HG02973 (cell line): ENCODE measurements around the gene DESI2.

Source experiments
- ATAC-seq: cut with Tn5 transposase; IDR thresholded peaks from one replicate; pipeline ENCODE4 v1.9.1; 2021; ENCODE audit warnings: moderate library complexity; ENCODE audit not compliant: unreplicated experiment

The DESI2 gene

DNA sequence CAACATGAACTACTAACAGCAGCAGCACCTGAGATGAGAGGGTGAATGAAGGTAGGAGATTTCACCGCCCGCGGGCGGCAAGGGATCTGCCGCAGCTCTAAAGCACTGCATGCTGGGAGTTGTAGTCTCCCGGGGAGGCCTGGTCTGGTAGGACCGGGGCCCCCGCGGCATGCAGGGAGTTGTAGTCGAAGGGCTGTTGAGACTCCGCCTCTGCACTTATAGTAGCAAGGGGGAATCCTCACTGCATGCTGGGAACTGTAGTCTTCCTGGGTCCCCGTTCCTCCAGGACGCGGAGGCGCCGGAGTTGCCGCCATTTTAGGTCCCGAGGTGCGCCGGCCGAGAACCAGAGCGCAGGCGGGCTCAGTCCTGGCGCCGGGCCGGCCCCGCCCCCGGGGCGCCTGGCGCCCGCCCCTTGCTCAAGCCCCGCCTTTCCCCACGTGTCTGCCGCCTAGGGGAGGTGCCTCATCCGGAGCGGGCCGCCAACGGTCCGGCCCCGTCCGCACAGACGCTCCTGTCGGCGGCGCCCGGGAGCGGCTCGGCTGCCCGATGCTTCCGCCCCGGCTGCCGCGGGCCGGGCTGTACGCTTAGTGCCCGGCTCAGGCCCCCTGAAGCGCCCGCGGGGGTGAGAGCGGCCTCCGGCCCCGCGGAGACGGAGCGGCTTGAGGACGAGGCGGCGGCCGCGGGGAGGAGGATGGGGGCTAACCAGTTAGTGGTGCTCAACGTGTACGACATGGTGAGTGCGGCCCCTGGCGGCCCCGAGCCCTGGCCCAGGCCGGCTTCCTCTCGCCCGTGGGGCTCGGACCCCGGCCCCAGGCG lies at the start of gene DESI2:
Gene DESI2, plus strand, starts transcription at position 504 of the 816 bp plus-strand sequence. Its CDS starts 188 bp downstream, at position 692.
- peak; percentile 96 for ATAC-seq

DNA sequence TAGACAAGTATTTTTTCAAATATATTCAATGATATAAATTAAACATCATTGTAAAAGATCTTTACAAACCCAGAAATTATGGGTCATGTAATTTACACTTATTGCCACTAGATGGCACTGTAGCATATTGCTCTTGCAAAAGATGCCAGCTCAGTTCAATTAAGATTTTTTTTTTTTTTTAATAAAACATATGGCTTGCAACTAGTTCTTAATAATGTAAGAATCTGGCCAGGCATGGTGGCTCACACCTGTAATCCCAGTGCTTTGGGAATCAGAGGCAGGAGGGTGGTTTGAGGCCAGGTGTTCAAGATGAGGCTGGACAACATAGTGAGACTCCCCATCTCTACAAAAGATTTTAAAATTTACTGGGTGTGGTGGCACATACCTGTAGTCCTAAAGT lies 49.4 kb upstream of the DESI2 start:
- ATAC-seq: no peak

- no peak for ATAC-seq
These were observed 47.0 kb upstream of the DESI2 start for GRCh38 chr1:244605835-244606370.

DNA sequence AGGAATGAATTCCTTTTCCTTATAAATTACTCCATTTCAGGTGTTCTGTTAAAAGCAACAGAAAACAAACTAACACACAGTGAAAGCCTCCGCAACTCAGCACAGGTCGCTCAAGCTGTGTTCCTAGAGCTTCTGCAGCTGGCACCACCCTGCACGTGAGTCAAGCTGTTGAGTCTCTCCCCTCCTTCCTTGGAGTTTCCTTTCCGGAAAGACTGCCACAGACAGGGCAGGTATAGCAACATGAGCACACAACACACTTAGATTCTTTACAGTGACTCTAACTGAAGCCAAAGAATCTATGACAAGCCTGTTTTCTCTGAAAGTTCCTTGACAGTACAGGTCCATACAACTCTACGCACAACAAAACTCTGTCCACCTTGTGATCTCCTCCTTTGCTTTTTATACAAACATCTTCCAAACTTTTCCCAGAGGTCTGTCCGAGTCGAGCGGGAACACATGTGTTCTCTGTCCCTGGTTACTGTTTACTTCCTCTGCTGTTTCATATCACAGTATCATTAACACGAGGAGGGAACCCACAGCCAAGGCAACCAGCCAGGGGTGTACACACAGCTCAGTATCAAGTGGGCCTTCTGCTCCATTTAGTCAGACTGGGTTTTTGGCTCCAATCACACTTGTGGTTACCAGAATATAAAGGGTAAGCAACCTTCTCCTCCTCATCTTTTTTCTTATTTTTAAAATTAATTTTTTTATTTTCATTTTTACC lies 38.7 kb upstream of the DESI2 start:
- no peak for ATAC-seq

DNA sequence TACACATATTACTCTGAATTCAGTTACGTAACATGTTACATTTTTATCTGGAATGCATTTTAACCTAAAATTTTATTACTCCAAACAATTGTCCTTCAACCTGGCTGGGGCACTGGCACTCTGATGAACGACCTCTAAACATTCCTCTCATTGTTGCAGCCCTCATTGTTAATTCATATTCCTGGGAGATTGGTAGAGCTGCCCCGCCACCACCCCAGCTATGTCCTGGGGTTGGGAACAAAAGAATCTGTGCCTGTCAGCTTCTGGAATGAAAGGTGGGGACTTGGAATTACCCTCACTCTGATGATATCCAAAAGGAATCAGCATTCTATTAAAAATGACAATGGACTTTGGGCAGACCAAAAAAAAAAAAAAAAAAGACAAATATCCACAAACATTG lies 38.0 kb upstream of the DESI2 start:
- ATAC-seq: no peak

GRCh38 chr1:244615301-244615700 lies 37.6 kb upstream of the DESI2 start:
- no peak for ATAC-seq

DNA sequence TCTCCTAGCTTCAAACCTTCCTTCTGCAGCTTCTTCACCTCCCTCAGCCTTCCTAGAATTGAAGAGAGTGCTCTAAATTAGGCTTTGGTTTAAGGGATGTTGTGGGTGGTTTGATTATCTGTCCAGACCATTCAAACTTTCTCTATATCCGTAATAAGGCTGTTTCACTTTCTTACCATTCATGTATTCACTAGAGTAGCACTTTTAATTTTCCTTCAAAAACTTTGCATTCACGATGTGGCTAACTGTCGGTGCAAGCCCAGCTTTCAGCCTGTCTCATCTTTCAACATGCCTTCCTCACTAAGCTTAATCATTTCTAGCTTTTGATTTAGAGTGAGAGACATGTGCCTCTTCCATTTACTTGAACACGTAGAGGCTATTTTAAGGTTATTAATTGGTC lies 26.2 kb upstream of the DESI2 start:
- no peak for ATAC-seq

DNA sequence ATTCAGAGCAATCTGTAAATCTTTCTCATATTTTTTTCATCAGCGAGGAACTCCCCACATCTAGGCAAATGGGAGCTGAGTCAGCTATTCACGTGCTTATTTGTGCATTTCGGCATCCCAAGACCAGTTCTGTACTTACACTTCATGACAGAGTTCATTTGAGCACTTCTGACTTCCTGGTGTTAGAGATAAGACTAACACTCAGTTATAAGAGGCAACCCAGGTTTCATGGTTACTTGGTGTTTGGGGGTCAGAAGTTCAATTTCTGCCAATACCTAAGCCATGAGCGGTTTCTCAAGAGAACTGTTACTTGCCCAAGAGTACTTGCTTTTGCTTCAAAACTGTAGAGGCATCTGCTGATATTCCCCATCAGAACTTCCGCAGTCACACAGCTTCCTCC lies 24.1 kb upstream of the DESI2 start:
- no peak for ATAC-seq

DNA sequence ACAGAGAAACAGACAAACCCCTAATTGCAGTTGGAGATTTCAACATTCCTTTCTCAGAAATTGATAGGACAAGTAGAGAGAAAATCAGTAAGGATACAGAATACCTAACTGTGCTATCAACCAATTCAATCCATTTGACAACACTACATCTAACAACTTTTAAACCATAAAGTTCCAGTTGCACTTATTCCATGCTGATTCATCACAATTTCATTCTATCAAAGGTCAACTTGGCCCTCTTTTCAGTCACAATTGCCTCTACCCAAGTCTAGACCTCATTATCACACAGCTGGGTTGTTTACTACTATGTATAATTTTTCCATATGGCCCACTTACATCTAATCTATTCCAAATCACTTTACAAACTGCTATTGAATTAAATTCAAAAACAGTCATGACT lies 19.8 kb upstream of the DESI2 start:
- ATAC-seq: no peak

- no peak for ATAC-seq
These were observed 18.4 kb upstream of the DESI2 start for GRCh38 chr1:244634546-244634945.

DNA sequence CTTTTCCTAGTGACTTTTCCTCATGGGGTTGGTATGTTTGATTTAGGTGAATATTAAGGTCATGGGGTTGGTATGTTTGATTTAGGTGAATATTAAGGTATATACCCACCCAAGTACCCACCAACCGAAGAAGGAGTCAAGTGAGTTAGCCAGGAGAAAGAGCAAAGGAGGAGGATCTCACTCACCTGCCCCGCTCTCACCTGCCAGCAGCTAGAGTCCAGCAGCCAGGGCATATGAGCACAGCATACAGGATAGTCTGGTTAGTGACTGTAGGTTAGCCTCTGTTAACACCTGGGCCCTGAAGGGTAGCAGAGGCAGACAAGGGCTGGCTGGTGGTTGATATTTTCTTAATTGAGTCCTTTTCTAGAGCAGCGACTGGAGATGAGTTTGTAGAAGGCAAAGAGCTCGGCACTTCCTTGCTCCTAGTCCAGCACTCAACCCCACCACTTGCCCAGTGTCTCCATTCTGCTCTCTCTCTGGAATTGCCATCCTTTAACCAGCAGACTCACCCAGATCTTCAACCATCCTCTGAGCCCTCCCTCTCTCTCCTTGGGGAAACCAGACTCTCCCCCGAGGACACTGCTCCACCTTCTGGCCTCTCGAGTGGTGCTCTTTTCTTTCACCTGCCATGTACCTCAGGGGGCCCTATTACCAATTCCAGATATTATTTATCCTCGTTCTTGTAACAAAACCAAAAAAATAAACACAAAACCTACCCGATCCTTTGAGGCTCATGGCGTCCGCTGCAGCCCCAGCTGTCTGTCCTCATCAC lies 16.3 kb upstream of the DESI2 start:
- no peak for ATAC-seq

- ATAC-seq: no peak
These were observed 13.4 kb upstream of the DESI2 start for GRCh38 chr1:244639561-244639960.

DNA sequence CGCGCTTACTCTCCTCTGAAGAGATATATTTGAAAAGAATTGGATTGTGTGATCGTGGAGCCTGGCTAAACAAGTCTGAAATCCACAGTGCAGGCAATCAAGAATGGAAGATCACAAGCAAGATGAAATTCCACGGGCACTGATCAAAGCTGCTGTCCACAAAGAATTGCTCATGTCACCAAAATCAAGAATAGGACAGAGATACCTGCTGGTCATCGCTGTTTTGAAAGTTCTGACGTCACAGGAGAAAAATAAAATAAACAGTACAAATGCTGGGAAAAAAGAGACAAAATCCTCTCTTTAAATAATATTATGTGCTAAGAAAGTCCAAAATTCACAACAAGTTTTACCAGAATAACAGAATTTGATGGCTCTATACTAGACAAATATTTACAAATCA lies 12.0 kb upstream of the DESI2 start:
- no peak for ATAC-seq

- no peak for ATAC-seq
These were observed 10.4 kb upstream of the DESI2 start for GRCh38 chr1:244642526-244642925.

DNA sequence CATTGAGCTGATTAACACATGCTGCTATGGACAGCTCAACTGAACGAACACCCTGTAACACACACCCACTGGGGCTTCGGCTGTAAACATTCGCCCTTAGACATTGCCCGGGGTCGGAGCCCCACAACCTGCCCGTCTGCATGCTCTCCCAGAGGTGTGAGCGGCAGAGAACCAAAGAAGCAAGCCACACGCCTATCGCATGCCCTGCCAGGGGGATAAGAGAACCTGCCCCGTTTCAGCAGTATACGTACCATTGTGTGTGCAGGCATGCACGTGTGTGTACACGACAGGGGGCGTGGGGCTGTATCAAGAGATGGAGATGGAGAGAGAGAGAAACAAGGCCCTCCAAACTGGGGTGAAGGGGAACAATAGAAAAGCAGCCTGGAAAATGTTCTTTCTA lies 9.9 kb upstream of the DESI2 start:
- ATAC-seq: no peak

GRCh38 chr1:244645414-244645813 lies 7.5 kb upstream of the DESI2 start:
- no peak for ATAC-seq

GRCh38 chr1:244645890-244646289 lies 7.0 kb upstream of the DESI2 start:
- no peak for ATAC-seq

- ATAC-seq: no peak
These were observed 5.1 kb upstream of the DESI2 start for GRCh38 chr1:244647819-244648218.

DNA sequence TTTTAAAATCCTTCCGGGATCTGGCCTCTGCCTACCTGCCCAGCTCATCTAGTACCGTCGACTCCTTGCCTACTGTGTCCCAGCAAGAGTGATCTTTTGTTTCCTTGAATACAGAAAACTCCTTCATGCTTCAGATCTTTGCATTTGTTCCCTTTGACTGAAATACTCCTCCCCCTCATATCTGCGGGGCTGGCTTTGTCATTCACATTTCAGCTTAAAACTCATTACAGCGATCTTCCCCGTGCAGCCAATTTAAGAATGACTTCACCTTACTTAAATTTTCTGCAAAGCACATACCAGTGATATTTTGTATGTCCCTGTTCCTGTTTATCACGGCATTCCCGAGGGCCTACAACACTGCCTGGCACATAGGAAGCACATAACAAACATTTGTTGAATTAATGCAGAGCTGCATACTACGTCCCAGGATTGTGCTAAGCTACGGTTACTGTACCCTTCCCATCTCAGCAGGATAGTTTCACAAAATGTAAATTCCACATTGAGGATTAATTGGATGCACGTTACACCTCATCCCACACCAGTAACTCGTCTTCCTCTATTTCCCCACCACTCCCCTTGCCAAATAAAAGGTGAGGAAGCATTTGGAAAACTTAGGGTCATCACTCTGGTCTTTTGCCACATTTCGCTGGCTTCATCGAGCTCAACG lies 837 bp upstream of the DESI2 start:
- ATAC-seq: no peak

- no peak for ATAC-seq
These were observed 647 bp downstream of the DESI2 start for GRCh38 chr1:244653439-244654107.
